Measurements from ENCODE around the gene SPATA18.

SPATA18 gene

GRCh38 chr4:52107745-52108144 lies 56.6 kb downstream of the SPATA18 start:
- TF ChIP-seq ZNF26 (tag by site-specific recombination; IDR thresholded peaks at IDR 0.05) (no peak), SP3 (tag by site-specific recombination; IDR thresholded peaks at IDR 0.05) (no peak), ZNF280C (tag by site-specific recombination; IDR thresholded peaks at IDR 0.05) (no peak), ZNF146 (tag by site-specific recombination; IDR thresholded peaks at IDR 0.05) (no peak), ZNF660 (tag by site-specific recombination; IDR thresholded peaks at IDR 0.05) (no peak), PBX3 (CRISPR knock-in tag; IDR thresholded peaks at IDR 0.05) (no peak), OSR2 (tag by site-specific recombination; IDR thresholded peaks at IDR 0.05) (no peak), GFI1B (tag by site-specific recombination; IDR thresholded peaks at IDR 0.05) (no peak), ZNF580 (tag by site-specific recombination; IDR thresholded peaks at IDR 0.05) (no peak), ZBTB10 (tag by site-specific recombination; IDR thresholded peaks at IDR 0.05) (no peak)
- Histone ChIP-seq H3K4me3 (ENCODE audit: low read depth, low read length) (no peak overlapping the region), H3K36me3 (ENCODE audit: control insufficient read depth in 2 of 2, insufficient read depth in 1 of 2, low read length in 2 of 2) (no peaks in the 10 kb centered on the region), H3K27ac (ENCODE audit: extremely low read depth, low read depth, low read length) (no peak overlapping the region), H3K4me1 (ENCODE audit: control insufficient read depth, insufficient read depth, low read length) (no peaks in the 10 kb centered on the region), H3K9me3 (ENCODE audit: control insufficient read depth, insufficient read depth, low read depth, low read length) (no peaks in the 10 kb centered on the region)
- CTCF ChIA-PET = no interaction called here
- POLR2A ChIA-PET = no interaction called here

GRCh38 chr4:52110171-52110570 lies 59.1 kb downstream of the SPATA18 start:
- H3K4me1 ChIP-seq (ENCODE audit: control insufficient read depth, insufficient read depth, low read length) = no peaks in the 10 kb centered on the region
- H3K36me3 ChIP-seq (ENCODE audit: control insufficient read depth in 2 of 2, insufficient read depth in 1 of 2, low read length in 2 of 2) = no peaks in the 10 kb centered on the region
- POLR2A ChIA-PET = no interaction called here
- H3K9me3 ChIP-seq (ENCODE audit: control insufficient read depth, insufficient read depth, low read depth, low read length) = no peaks in the 10 kb centered on the region
- no peak for TF ChIP-seq ZNF174 (tag by site-specific recombination; IDR thresholded peaks at IDR 0.05)
- H3K27ac ChIP-seq (ENCODE audit: extremely low read depth, low read depth, low read length) = no peak overlapping the region
- CTCF ChIA-PET = no interaction called here
- no peak overlapping the region for H3K4me3 ChIP-seq (ENCODE audit: low read depth, low read length)

GRCh38 chr4:52111995-52112394 lies 60.9 kb downstream of the SPATA18 start:
- Histone ChIP-seq H3K4me3 (ENCODE audit: low read depth, low read length) (no peak overlapping the region), H3K9me3 (ENCODE audit: control insufficient read depth, insufficient read depth, low read depth, low read length) (no peaks in the 10 kb centered on the region), H3K27ac (ENCODE audit: extremely low read depth, low read depth, low read length) (no peak overlapping the region), H3K4me1 (ENCODE audit: control insufficient read depth, insufficient read depth, low read length) (no peaks in the 10 kb centered on the region), H3K36me3 (ENCODE audit: control insufficient read depth in 2 of 2, insufficient read depth in 1 of 2, low read length in 2 of 2) (no peaks in the 10 kb centered on the region)
- TF ChIP-seq GLI4 (tag by site-specific recombination; IDR thresholded peaks at IDR 0.05) = no peak
- TF ChIP-seq ZNF19 (tag by site-specific recombination; IDR thresholded peaks at IDR 0.05; ENCODE audit: low read depth) = no peak
- TF ChIP-seq PRDM6 (tag by site-specific recombination; IDR thresholded peaks at IDR 0.05) = no peak
- no peak for TF ChIP-seq ZNF148 (tag by site-specific recombination; IDR thresholded peaks at IDR 0.05; ENCODE audit: borderline replicate concordance)
- no peak for TF ChIP-seq ZSCAN23 (tag by site-specific recombination; IDR thresholded peaks at IDR 0.05)
- TF ChIP-seq ZNF785 (tag by site-specific recombination; IDR thresholded peaks at IDR 0.05) = no peak
- ChIA-PET POLR2A (no interaction called here), CTCF (no interaction called here)

All from HEK293 (cell line).